GM20000 (cell line): Measurements from ENCODE around the gene TAGLN3.
A peak's percentile ranks its signal among the peaks of the same experiment; 100 is the strongest.

Experiments used
- DNase-seq: peaks from one replicate; pipeline ENCODE4 v3.0.0; 2012; ENCODE audit warnings: low spot score
- TF ChIP-seq, protein P1 (sequence below): IDR thresholded peaks from 2 replicates; pipeline ENCODE4 v1.5.1; 2012; ENCODE audit warnings: mild to moderate bottlenecking, control low read depth; ENCODE audit errors: extremely low read depth, missing control alignments

The TAGLN3 gene

DNA sequence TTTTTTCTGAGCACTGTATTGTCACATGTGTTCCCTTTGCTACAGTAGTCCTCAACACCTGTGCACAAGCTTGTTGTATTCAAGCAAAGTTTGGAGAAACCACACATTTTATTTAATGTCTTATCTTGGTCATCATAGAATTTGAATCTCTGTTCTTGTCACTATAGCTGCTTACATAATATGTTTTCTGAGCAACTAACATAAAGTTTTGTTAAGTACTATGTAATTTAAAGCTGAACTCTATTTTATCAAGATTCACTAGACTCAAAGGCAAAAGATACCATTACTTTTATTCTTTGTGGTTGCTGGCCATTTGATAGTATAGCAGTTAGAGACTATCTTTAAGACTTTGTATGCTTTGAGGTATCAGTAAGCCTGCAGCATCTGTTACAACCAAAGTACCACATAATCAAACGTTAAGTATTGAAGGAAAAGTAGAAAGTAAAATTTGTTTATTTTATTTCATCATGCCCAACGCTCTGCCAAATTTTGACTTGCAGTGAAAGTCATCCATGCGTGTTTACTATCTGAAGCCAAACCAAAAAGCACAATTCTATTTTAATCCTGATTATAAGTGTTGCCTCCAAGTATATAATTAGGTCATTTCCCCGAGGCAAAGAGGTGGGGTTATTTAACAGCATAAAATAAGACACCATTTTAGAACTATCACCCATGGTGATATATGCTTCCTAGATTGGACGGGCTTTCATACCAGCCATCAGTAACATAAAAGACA is 30.2 kb upstream of the TAGLN3 start:
- TF ChIP-seq, protein P1, sequence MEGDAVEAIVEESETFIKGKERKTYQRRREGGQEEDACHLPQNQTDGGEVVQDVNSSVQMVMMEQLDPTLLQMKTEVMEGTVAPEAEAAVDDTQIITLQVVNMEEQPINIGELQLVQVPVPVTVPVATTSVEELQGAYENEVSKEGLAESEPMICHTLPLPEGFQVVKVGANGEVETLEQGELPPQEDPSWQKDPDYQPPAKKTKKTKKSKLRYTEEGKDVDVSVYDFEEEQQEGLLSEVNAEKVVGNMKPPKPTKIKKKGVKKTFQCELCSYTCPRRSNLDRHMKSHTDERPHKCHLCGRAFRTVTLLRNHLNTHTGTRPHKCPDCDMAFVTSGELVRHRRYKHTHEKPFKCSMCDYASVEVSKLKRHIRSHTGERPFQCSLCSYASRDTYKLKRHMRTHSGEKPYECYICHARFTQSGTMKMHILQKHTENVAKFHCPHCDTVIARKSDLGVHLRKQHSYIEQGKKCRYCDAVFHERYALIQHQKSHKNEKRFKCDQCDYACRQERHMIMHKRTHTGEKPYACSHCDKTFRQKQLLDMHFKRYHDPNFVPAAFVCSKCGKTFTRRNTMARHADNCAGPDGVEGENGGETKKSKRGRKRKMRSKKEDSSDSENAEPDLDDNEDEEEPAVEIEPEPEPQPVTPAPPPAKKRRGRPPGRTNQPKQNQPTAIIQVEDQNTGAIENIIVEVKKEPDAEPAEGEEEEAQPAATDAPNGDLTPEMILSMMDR = no peak
- no peak for DNase-seq

DNA sequence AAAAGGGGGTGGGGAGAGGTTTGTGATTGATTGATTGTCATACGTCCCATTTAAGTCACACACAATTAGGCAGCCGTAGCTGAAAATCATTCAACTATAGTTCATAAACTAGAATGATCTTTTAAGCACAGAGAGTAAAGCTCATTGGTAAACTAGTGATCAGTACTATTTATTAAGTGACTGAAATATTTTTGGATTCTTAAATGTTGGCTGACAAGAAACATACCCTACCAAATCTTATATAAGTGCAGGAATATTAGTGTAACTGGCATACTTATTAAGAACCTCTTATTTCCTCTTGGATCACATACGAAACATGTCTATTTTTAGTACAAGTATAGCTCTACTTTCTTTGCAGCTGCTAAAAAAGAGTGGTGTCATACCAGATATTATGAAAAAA is 28.3 kb upstream of the TAGLN3 start:
- no peak for DNase-seq
- TF ChIP-seq, protein P1 = no peak

DNA sequence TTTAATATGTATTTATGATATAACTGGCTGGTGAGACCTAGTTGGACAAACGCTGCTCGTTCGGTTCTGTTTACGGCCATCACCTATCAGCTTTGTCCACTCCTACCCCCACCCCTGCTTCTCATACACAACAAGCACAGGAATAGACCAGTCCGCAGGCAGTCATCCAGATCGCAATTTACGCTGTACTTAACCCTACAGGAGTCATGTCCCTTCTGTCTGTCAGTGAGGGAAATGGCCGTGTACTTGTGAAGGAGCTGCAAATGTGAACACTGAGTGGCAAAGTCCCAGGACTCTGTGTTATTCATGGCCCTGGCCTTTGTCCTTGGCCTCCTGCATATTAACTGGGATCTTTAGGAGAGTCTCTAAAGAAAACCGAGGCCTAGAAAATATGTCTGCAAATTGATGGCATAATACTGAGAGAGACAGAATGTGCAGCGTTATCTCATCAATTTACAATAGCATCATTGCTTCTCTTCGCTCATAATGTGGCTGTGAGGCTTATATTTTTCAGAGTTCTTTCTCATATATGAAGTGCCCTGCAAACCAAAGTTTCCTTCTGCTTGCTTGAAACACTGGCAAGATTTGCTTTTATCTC is 27.1 kb upstream of the TAGLN3 start:
- TF ChIP-seq, protein P1 = no peak
- no peak for DNase-seq

DNA sequence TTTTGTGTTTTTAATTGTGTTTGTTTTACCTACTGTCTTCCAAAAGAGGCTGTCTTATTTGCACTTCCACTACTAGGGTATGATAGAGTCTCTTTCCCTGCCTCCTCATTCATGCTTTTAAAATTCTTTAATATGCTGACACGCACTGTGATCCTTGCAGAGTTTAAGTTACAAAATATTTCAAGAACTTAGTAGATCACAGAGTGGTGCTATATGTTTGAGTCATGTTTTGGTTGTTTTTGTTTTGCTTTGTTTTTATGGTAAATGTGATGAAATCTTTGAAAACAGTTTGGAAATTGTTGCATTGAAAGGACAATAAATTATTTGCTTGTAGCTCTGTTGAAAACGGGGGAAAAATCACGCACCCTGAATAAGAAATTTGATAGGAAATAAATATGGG is 25.8 kb upstream of the TAGLN3 start:
- no peak for DNase-seq
- TF ChIP-seq, protein P1 = no peak

DNA sequence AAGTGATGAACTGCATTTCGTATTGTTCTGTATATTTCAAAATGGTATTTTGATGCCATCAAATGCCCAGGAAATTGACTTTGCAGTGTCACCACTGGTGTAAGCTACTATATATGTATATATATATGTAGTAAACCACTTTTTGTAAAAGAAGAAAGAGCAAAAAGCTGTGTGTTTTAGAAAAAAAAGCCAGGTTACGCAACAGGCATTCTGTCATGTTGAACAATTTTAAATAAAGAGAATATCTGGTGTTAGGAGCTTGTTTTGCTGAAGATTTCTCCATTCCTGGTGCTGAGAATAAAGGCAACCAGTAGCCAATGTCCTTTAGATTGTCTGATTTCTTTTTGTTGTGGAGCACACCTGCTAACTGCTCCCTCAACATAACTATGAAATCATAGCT is 23.6 kb upstream of the TAGLN3 start:
- DNase-seq = no peak
- TF ChIP-seq, protein P1 = no peak

DNA sequence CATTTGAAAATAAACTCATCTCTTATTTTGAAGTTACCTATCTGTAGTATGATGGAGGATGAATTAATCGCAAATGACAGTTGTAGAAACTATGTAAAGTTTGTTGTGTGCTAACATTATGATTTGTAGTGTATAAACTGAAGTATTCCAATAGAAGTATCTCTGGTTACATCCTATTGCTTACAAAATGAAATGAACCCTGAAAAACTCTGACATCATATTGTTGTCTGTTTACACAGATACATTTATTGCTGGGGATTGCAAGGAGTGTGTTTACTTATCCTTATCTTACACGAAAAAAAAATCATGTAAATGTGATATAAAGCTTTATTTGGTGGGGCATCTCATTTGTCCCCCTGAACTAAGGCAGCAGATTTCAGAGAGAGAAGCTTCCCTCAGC is 22.5 kb upstream of the TAGLN3 start:
- TF ChIP-seq, protein P1 = no peak
- no peak for DNase-seq

DNA sequence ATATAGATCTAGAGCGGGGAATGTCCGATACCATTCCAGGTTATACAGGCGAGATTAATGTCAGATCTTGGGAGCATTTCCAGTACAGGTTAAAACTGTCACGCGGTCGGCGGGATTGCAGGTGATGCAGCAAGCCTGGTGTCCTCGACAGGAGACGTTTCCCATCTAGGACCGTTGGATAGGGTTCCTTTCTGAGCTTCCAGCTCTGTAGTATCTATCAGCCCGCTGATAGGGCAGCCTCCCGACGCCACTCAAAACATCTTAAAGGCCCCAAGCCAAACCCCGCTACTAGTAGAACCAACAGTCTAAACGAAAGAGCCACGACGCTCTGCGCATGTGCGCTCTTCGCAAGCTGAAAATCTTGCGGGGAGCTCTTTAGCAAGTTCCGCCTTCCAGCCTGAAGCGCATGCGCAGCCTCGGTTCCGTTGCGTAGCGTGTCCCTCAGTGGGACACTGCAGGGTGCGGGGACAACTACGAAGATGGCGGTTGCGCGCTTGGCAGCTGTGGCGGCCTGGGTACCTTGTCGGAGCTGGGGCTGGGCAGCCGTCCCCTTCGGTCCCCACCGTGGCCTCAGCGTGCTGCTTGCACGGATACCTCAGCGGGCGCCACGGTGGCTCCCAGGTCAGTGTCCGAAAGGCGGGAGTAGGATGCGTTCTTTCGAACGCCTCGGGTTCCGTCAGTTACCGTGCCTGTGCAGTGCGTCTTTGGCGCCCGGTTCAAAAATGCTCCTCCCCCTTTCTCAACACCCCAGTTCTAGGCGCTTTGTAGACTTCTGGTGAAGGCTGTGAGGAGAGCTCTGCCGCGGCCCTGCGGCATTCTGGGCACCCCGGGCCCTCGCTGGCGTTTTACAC is 19.9 kb upstream of the TAGLN3 start, which contains the start of gene ABHD10:
Gene ABHD10 (plus strand): TSS at position 444 of the 851 bp plus-strand sequence. CDS start 36 bp downstream, at position 480.
- TF ChIP-seq, protein P1 = no peak
- DNase-seq = peak; percentile 89
